ENCODE measurements around the gene CAMSAP1. TPM values are rescaled to one million over a fixed set of nuclear protein-coding genes. Genes with fewer than 3 reads are reported as not detected.

Gene CAMSAP1
- total RNA-seq, 1 experiment from 2014 or later: 24.8 TPM

GRCh38 chr9:135814421-135815095, 92.8 kb downstream of the CAMSAP1 start:
- Histone ChIP-seq H3K4me3 (ENCODE audit: low read depth in 2 of 2, low read length in 2 of 2) (no peak overlapping the region), H3K9me3 (ENCODE audit: control insufficient read depth, insufficient read depth, low read depth, low read length) (no peaks in the 10 kb centered on the region), H3K27me3 (ENCODE audit: control insufficient read depth, insufficient read depth, low read length) (no peaks in the 10 kb centered on the region), H3K27ac (ENCODE audit: low read length) (no peak overlapping the region), H3K36me3 (ENCODE audit: control insufficient read depth, insufficient read depth, low read length) (no peaks in the 10 kb centered on the region), H3K4me1 (ENCODE audit: control insufficient read depth, insufficient read depth, low read length) (no peaks in the 10 kb centered on the region)
- BruUV-seq (replicated peaks): no TSS peak
- no peak for TF ChIP-seq SIN3A (IDR thresholded peaks at IDR 0.05; ENCODE audit: borderline replicate concordance, insufficient read depth, low read depth, low read length)
- TF ChIP-seq, protein P1, sequence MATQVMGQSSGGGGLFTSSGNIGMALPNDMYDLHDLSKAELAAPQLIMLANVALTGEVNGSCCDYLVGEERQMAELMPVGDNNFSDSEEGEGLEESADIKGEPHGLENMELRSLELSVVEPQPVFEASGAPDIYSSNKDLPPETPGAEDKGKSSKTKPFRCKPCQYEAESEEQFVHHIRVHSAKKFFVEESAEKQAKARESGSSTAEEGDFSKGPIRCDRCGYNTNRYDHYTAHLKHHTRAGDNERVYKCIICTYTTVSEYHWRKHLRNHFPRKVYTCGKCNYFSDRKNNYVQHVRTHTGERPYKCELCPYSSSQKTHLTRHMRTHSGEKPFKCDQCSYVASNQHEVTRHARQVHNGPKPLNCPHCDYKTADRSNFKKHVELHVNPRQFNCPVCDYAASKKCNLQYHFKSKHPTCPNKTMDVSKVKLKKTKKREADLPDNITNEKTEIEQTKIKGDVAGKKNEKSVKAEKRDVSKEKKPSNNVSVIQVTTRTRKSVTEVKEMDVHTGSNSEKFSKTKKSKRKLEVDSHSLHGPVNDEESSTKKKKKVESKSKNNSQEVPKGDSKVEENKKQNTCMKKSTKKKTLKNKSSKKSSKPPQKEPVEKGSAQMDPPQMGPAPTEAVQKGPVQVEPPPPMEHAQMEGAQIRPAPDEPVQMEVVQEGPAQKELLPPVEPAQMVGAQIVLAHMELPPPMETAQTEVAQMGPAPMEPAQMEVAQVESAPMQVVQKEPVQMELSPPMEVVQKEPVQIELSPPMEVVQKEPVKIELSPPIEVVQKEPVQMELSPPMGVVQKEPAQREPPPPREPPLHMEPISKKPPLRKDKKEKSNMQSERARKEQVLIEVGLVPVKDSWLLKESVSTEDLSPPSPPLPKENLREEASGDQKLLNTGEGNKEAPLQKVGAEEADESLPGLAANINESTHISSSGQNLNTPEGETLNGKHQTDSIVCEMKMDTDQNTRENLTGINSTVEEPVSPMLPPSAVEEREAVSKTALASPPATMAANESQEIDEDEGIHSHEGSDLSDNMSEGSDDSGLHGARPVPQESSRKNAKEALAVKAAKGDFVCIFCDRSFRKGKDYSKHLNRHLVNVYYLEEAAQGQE (IDR thresholded peaks at IDR 0.05; ENCODE audit: insufficient read depth in 1 of 2, low read depth in 2 of 2, low read length in 1 of 2): no peak
- TF ChIP-seq CTCF (IDR thresholded peaks at IDR 0.05): no peak
- no peak for TF ChIP-seq TCF7L2 (IDR thresholded peaks at IDR 0.05; ENCODE audit: low read depth, low read length)
- no peak for TF ChIP-seq POLR2AphosphoS5 (IDR thresholded peaks at IDR 0.05; ENCODE audit: low read depth, low read length)
- DNase-seq (ENCODE audit: low read depth, low spot score): no peak
- in situ Hi-C loops (cut with HindIII; ENCODE audit: low pct_unique_long_range_greater_than_20kb, low sequenced_read_pairs): no loop called here
- intact Hi-C loops (cut with micrococcal nuclease; ENCODE audit: unreplicated experiment): no loop called here
- ATAC-seq: no peak
- ChIA-PET POLR2A (no interaction called here), CTCF (no interaction called here)

GRCh38 chr9:135813671-135814290, 93.6 kb downstream of the CAMSAP1 start:
- Histone ChIP-seq H3K4me1 (ENCODE audit: control insufficient read depth, insufficient read depth, low read length) (no peaks in the 10 kb centered on the region), H3K4me3 (ENCODE audit: low read depth in 2 of 2, low read length in 2 of 2) (no peak overlapping the region), H3K27me3 (ENCODE audit: control insufficient read depth, insufficient read depth, low read length) (no peaks in the 10 kb centered on the region), H3K27ac (ENCODE audit: low read length) (no peak overlapping the region), H3K36me3 (ENCODE audit: control insufficient read depth, insufficient read depth, low read length) (no peaks in the 10 kb centered on the region), H3K9me3 (ENCODE audit: control insufficient read depth, insufficient read depth, low read depth, low read length) (no peaks in the 10 kb centered on the region)
- intact Hi-C loops (cut with micrococcal nuclease; ENCODE audit: unreplicated experiment) (no loop called here), in situ Hi-C loops (cut with HindIII; ENCODE audit: low pct_unique_long_range_greater_than_20kb, low sequenced_read_pairs) (no loop called here)
- ATAC-seq: no peak
- CTCF ChIA-PET: no interaction called here
- POLR2A ChIA-PET: no interaction called here
- TF ChIP-seq, protein P1 (IDR thresholded peaks at IDR 0.05; ENCODE audit: insufficient read depth in 1 of 2, low read depth in 2 of 2, low read length in 1 of 2): no peak
- TF ChIP-seq CTCF (IDR thresholded peaks at IDR 0.05) (no peak), POLR2AphosphoS5 (IDR thresholded peaks at IDR 0.05; ENCODE audit: low read depth, low read length) (no peak), SIN3A (IDR thresholded peaks at IDR 0.05; ENCODE audit: borderline replicate concordance, insufficient read depth, low read depth, low read length) (no peak), TCF7L2 (IDR thresholded peaks at IDR 0.05; ENCODE audit: low read depth, low read length) (no peak)
- DNase-seq (ENCODE audit: low read depth, low spot score): no peak
- BruUV-seq (replicated peaks): no TSS peak
